Keratinocyte (primary cell): ENCODE results near the gene ODF4.

ENCODE experiments used
- EZH2 ChIP-seq: IDR thresholded peaks from one replicate; pipeline ENCODE4 v1.6.1; 2012; ENCODE audit warnings: inconsistent platforms, mild to moderate bottlenecking, low read length, moderate library complexity
- TF ChIP-seq, protein P1 (sequence below), 3 experiments: IDR thresholded peaks in 1 of 3; conservative IDR thresholded peaks in 1 of 3; optimal IDR thresholded peaks in 1 of 3; 2 replicates in 2 of 3; 3 replicates in 1 of 3; pipeline versions ENCODE3 to v1.5.1; 2011; ENCODE audit warnings: low read length in 3 of 3, mild to moderate bottlenecking in 3 of 3, moderate library complexity in 2 of 3, control low read depth in 1 of 3, inconsistent platforms in 1 of 3; ENCODE audit not compliant: insufficient read depth in 2 of 3; ENCODE audit errors: extremely low read depth in 1 of 3

DNA sequence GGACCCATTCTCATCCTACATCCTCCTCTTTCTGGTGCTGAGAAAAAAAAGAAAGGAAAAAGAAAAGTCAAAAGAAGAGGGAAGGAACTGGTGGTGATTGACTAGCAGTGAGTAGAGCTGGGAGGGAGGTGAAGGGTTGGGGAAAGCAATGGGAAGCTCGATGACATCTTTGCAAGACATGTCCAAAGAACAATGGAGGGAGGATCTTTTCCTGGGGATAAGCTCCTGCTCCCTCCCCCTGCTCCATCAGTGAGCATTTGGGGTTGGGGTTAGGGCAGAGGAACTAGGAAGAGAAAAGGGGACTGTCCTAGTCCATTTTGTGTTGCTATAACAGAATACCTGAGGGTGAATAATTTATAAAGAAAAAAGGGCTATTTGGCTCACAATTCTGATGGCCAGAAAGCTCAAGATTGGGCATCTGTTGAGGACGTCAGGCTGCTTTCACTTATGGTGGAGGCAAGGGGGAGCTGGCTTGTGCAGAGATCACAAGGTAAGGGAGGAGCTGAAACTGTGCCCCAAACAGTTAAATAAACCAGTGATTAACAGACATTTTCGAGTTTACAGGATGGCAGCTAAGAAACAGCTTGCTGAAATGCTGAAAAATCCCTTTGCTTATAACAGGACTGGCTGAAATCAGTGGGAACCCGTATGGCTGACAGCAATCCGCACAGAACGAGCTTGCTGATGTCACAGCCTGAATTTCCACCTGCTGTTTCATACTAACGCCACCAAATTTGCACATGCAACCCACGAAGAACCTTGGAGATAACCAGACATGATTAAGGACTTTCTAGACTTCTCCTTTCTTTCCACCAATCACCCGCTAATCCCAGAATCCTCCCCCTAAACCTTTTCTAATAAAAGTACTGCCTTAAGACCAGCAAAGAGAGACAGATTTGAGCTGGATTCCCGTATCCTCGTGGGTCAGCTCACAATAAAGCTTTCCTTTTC, 1.6 kb upstream of the ODF4 start:
- TF ChIP-seq, protein P1, sequence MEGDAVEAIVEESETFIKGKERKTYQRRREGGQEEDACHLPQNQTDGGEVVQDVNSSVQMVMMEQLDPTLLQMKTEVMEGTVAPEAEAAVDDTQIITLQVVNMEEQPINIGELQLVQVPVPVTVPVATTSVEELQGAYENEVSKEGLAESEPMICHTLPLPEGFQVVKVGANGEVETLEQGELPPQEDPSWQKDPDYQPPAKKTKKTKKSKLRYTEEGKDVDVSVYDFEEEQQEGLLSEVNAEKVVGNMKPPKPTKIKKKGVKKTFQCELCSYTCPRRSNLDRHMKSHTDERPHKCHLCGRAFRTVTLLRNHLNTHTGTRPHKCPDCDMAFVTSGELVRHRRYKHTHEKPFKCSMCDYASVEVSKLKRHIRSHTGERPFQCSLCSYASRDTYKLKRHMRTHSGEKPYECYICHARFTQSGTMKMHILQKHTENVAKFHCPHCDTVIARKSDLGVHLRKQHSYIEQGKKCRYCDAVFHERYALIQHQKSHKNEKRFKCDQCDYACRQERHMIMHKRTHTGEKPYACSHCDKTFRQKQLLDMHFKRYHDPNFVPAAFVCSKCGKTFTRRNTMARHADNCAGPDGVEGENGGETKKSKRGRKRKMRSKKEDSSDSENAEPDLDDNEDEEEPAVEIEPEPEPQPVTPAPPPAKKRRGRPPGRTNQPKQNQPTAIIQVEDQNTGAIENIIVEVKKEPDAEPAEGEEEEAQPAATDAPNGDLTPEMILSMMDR (optimal IDR thresholded peaks at IDR 0.05 in 1 of 3, IDR thresholded peaks at IDR 0.05 in 1 of 3, conservative IDR thresholded peaks at IDR 0.05 in 1 of 3; ENCODE audit: extremely low read depth in 1 of 3, insufficient read depth in 2 of 3, low read length in 3 of 3): no peak
- TF ChIP-seq EZH2: no peak
